ENCODE results near the gene GADD45GIP1. TPM values are rescaled to one million over a fixed set of nuclear protein-coding genes. Genes with fewer than 3 reads are reported as not detected.
A peak's percentile ranks its signal among the peaks of the same experiment; 100 is the strongest.
"Not testable (repeated sequence)": the region's sequence is repeated elsewhere in the genome, so short reads cannot be mapped to it uniquely, and the experiment has no call there.

The GADD45GIP1 gene
- total RNA-seq, 1 donor from 2014 or later: 42.7 TPM

DNA sequence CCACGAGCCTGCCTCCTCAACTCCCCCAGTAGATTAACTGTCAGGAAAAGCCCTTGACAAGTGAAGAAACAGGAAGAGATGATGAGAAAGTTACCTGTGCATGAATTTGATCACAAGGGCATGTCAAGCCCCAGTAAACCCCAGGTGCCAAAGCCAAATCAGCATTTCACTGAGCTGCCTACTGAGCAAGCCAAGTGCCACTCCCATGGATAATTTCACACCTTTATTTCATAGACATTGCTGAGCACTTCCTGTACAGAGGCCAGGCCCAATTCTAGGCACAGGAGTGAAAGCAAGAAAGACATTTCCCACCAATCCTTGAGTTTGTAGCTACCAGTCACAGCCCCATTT is 2.4 kb downstream of the GADD45GIP1 start:
- TF ChIP-seq, protein P1, sequence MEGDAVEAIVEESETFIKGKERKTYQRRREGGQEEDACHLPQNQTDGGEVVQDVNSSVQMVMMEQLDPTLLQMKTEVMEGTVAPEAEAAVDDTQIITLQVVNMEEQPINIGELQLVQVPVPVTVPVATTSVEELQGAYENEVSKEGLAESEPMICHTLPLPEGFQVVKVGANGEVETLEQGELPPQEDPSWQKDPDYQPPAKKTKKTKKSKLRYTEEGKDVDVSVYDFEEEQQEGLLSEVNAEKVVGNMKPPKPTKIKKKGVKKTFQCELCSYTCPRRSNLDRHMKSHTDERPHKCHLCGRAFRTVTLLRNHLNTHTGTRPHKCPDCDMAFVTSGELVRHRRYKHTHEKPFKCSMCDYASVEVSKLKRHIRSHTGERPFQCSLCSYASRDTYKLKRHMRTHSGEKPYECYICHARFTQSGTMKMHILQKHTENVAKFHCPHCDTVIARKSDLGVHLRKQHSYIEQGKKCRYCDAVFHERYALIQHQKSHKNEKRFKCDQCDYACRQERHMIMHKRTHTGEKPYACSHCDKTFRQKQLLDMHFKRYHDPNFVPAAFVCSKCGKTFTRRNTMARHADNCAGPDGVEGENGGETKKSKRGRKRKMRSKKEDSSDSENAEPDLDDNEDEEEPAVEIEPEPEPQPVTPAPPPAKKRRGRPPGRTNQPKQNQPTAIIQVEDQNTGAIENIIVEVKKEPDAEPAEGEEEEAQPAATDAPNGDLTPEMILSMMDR (IDR thresholded peaks at IDR 0.05): no peak
- Histone ChIP-seq H3K9me3 (no peaks in the 10 kb centered on the region), H3K27me3 (no peaks in the 10 kb centered on the region), H3K36me3 (peaks cover 44 to 50% of the 10 kb centered on the region in 2 donors), H3K4me1 (peaks cover 22 to 31% of the 10 kb centered on the region in 2 donors), H3K27ac (peak overlapping the region; percentile 93 to 95), H3K4me3 (no peak overlapping the region)
- intact Hi-C loops (cut with DNase I): no loop called here
- no peak for DNase-seq (ENCODE audit: low spot score in 2 of 2)

DNA sequence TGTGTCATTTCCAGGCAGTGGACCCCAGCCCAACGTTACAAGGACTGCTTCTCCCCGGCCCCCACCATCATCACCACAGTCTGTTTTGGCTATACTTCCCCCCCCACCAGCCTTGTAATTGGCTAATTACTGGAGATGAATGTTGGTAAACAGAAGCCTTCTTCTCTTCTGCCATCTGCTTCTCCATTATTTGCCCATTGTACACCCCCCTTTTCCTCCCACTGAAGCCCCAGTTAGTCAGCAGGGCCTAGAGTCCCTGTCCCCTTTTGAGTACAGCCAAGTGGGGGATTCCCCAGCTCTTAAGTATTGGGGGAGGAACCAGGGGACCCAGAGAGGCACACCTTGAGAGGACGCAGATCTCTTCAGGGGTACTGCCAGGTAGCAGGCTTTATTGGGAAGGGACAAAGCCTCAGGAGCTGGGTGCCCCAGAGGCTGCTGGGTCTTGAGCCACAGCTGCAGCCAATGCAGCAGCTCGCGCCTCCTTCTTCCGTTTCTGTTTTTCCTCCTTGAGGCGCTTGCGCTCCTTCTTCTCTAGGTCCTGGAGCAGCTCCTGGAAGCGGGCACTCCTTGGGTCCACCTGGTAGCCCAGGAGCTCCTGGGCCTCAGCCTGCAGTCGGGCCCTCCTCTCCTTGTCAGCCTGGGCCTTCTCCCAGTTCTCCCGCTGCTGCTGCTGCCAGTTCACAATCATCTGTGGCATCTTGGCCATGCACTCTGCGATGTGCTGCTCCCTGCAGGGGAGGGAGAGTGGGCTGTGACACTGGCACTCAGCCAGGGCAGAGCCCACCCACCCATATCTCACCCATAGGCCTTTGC is 3.0 kb downstream of the GADD45GIP1 start:
- peaks cover 22 to 31% of the 10 kb centered on the region in 2 donors for H3K4me1 ChIP-seq

DNA sequence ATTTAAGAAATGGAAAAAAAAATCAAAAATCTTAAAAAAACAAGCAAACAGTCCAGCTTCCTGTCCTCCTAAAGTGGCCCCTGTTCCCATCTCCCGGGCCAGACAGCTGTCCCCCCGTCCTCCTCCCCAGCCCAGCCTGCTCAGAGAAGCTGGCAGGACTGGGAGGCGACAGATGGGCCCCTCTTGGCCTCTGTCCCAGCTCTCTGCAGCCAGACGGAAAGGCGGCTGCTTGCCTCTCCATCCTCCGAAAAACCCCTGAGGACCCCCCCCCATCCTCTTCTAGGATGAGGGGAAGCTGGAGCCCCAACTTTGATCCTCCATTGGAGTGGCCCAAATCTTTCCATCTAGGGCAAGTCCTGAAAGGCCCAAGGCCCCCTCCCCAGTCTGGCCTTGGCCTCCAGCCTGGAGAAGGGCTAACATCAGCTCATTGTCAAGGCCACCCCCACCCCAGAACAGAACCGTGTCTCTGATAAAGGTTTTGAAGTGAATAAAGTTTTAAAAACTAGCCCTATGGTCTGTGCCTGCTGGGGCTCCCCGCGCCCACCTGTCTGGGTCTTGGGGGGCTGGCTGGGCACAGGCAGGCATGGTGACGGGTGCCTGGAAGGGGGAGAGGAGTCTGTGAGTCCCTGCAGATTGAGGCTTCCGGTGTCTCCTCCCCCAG is 3.8 kb downstream of the GADD45GIP1 start:
- Histone ChIP-seq H3K27ac (peak overlapping the region; percentile 93 to 95), H3K36me3 (peaks cover 57 to 63% of the 10 kb centered on the region in 2 donors), H3K4me3 (peak overlapping the region in 1 of 2 donors; percentile 22), H3K9me3 (no peaks in the 10 kb centered on the region), H3K4me1 (peaks cover 22 to 31% of the 10 kb centered on the region in 2 donors), H3K27me3 (no peaks in the 10 kb centered on the region)
- TF ChIP-seq, protein P1 (IDR thresholded peaks at IDR 0.05): no peak
- peak in 1 of 2 donors; percentile 78 for DNase-seq (ENCODE audit: low spot score in 2 of 2)
- intact Hi-C loops (cut with DNase I): no loop called here

More for the DNA sequence above, 3.0 kb downstream of the GADD45GIP1 start:
- H3K9me3 ChIP-seq: no peaks in the 10 kb centered on the region
- intact Hi-C loops (cut with DNase I): no loop called here
- no peaks in the 10 kb centered on the region for H3K27me3 ChIP-seq
- peaks cover 49 to 55% of the 10 kb centered on the region in 2 donors for H3K36me3 ChIP-seq
- no peak for DNase-seq (ENCODE audit: low spot score in 2 of 2)
- peak overlapping the region; percentile 93 to 95 for H3K27ac ChIP-seq
- TF ChIP-seq, protein P1 (IDR thresholded peaks at IDR 0.05): no peak
- H3K4me3 ChIP-seq: no peak overlapping the region

DNA sequence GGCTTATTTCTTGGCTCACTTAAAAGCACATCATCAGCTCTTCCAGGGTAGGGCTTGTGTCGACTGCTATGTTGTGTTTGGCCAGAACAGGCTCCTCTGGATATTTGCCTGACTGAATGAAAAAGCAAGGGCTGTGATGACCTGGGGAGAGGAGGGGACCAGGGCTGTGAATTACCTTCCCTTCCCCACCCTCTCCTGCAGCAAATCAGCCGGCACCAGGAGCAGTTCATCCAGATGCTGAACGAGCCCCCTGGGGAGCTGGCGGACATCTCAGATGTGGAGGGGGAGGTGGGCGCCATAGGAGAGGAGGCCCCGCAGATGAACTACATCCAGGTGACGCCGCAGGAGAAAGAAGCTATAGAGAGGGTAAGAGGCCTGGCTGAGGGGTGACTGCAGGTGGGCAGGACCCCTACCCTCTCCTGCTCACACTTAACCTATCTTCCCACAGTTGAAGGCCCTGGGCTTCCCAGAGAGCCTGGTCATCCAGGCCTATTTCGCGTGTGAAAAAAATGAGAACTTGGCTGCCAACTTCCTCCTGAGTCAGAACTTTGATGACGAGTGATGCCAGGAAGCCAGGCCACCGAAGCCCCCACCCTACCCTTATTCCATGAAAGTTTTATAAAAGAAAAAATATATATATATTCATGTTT is 4.4 kb downstream of the GADD45GIP1 start:
- Histone ChIP-seq H3K4me1 (peaks cover 22 to 31% of the 10 kb centered on the region in 2 donors), H3K36me3 (peaks cover 63 to 69% of the 10 kb centered on the region in 2 donors), H3K9me3 (no peaks in the 10 kb centered on the region), H3K4me3 (peak overlapping the region in 1 of 2 donors; percentile 23), H3K27me3 (no peaks in the 10 kb centered on the region), H3K27ac (peak overlapping the region; percentile 93 to 95)
- intact Hi-C loops (cut with DNase I): no loop called here
- TF ChIP-seq, protein P1 (IDR thresholded peaks at IDR 0.05): no peak
- DNase-seq (ENCODE audit: low spot score in 2 of 2): peak in 1 of 2 donors; percentile 85

DNA sequence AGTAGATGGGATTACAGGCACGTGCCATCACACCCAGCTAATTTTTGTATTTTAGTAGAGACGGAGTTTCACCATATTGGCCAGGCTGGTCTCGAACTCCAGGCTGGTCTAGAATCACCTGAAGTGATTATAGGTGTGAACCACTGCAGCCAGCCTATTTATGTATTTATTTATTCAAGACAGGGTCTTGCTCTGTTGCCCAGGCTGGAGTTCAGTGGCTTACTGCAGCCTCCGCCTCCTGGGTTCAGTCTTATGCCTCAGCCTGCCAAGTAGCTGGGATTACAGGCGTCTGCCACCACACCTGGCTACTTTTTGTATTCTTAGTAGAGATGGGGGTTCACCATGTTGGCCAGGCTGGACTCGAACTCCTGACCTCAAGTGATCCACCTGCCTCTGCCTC is 5.0 kb downstream of the GADD45GIP1 start:
- peak overlapping the region; percentile 93 to 95 for H3K27ac ChIP-seq
- H3K4me1 ChIP-seq: peaks cover 22 to 28% of the 10 kb centered on the region in 2 donors

More for the DNA sequence above, 5.0 kb downstream of the GADD45GIP1 start:
- DNase-seq (ENCODE audit: low spot score in 2 of 2); H3K4me3 ChIP-seq; H3K9me3 ChIP-seq; H3K27me3 ChIP-seq; intact Hi-C loops (cut with DNase I): not testable (repeated sequence)
- peaks cover 65 to 69% of the 10 kb centered on the region in 2 donors for H3K36me3 ChIP-seq
